Measurements from ENCODE around the gene C18orf63.

DNA sequence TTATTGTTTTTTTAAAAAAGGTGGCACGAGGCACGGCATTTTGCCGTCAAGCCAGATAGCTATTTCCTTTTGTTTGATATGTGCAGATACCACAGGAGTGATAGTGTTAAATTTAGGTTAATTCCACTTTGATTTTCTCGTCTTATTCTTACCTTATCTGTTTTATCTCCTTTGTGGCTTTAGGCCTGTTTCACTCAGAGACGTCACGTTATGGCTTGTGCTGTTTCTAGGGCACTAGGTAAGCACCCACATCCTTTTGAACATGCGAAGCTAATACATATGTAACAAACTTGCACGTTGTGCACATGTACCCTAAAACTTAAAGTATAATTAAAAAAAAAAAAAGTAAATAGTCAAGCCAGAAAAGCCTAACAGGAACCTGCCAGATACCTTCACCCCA is 57.8 kb downstream of the C18orf63 start:
- TF ChIP-seq, protein P1, sequence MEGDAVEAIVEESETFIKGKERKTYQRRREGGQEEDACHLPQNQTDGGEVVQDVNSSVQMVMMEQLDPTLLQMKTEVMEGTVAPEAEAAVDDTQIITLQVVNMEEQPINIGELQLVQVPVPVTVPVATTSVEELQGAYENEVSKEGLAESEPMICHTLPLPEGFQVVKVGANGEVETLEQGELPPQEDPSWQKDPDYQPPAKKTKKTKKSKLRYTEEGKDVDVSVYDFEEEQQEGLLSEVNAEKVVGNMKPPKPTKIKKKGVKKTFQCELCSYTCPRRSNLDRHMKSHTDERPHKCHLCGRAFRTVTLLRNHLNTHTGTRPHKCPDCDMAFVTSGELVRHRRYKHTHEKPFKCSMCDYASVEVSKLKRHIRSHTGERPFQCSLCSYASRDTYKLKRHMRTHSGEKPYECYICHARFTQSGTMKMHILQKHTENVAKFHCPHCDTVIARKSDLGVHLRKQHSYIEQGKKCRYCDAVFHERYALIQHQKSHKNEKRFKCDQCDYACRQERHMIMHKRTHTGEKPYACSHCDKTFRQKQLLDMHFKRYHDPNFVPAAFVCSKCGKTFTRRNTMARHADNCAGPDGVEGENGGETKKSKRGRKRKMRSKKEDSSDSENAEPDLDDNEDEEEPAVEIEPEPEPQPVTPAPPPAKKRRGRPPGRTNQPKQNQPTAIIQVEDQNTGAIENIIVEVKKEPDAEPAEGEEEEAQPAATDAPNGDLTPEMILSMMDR (IDR thresholded peaks at IDR 0.05) = no peak
- no peak for TF ChIP-seq POLR2A (IDR thresholded peaks at IDR 0.05)
- no peak for TF ChIP-seq POLR2AphosphoS5 (IDR thresholded peaks at IDR 0.05; ENCODE audit: insufficient read depth in 1 of 2, low read depth in 1 of 2)

All from vagina (tissue), 2 donors.